Measurements from ENCODE around the gene GALNTL6.

DNA sequence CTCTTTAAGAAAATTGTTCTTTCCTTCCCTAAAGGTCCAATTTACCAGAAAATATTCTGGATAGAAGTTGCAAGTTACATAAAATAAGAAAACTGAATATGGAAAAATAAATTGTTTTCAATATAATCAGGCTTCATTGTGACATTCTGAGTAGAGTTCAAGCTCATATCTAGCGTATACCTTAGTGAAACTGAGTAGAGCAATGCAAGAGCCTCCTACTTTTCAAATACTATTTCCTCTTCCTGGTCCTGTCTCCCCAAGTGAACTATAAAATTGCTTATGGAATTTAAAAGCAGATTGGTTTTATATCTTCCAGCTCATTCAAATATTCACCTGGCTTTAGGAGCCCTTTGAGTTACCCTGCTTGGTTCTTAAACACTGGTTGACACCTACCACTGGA is 1166.1 kb downstream of the GALNTL6 start:
- TF ChIP-seq CTCF (conservative IDR thresholded peaks at IDR 0.05) = no peak
- TF ChIP-seq EZH2 (IDR thresholded peaks at IDR 0.05; ENCODE audit: low read depth) = no peak
